ENCODE results near the gene MKI67. TPM values are rescaled to one million over a fixed set of nuclear protein-coding genes. Genes with fewer than 3 reads are reported as not detected.
"Not testable (repeated sequence)": the region's sequence is repeated elsewhere in the genome, so short reads cannot be mapped to it uniquely, and the experiment has no call there.

The MKI67 gene
- polyA plus RNA-seq, 1 donor, result 89.3 TPM

DNA sequence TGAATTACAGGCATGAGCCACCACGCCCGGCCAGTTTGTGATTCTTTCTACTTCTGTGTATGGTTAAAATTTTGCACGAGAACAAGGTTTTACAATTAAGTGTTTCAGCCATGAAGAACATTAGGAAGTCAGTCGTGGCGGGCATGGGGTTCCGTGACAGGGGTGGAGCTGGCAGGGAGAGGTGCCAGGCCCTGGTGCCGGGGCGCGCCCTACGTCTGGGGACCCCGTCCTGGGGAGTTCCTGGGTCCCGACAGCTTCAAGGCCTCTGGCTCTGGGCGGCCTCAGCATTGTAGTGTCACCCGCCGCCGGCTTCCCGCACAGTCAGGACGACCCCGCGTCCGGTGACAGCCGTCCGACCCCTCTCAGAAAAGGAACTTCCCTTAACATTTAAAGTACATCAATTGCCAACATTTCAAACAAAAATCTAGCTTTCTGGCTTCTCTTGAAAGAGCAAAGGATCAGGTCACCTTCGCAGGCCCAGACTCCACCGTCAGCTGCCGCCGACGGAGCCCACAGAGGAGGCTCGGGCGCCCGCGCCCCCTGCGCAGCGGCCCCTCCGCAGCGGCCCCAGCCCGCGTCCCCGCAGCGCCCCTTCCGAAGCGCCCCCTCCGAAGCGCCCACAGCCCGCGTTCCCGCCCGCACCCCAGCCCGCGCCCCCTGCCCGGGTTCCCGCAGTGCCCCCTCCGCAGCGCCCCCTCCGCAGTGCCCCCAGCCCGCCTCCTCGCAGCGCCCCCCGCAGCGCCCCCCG, 23.2 kb upstream of the MKI67 start:
- no peak for DNase-seq

DNA sequence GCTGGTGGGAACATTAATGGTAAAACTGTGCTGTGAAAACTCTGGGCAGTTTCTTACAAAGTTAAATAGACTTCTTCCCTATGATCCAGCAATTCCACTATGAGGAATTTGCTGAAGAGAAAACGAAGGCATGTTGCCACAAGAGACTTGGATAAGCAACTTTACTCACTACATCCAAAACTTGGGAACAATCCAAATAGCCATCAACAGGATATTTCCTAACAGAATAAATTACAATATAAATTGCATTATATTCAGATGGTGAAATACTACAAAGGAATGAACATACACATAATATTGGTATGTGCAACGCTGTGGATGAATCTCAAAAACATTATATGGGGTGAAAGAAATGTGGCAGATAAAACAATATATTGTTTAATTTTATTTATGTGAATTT, 21.4 kb upstream of the MKI67 start:
- DNase-seq, result no peak

DNA sequence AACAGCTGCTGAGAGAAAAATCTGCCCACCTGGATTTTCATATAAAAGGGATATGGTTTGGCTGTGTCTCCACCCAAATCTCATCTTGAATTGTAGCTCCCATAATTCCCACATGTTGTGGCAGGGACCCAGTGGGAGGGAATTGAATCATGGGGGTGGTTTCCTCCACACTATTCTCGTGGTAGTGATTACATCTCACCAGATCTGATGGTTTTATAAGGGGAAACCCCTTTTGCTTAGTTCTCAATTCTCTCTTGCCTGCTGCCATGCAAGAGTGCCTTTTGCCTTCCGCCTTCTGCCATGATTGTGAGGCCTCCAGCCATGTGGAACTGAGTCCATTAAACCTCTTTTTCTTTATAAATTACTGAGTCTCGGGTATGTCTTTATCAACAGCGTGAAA, 20.8 kb upstream of the MKI67 start:
- DNase-seq, result no peak

DNA sequence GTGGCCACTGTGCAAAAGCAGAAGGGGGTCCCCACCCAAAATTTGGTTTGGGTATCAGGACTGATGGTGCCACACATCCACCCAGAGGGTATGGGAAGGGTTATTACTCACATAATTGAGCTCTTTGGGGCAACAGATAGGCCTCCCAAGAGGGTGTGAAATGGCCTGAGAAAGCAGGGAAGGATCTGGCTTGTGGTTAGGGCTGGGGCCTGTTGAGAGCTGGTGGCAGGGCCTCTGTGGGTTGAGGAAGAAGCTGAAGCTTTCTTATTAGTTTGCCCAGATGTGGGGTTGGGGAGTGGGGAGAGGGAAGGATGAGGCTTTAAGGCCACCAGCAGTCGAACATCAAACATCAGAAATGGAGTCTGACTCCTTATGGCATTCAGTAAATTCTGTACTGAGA, 18.3 kb upstream of the MKI67 start:
- no peak for DNase-seq

DNA sequence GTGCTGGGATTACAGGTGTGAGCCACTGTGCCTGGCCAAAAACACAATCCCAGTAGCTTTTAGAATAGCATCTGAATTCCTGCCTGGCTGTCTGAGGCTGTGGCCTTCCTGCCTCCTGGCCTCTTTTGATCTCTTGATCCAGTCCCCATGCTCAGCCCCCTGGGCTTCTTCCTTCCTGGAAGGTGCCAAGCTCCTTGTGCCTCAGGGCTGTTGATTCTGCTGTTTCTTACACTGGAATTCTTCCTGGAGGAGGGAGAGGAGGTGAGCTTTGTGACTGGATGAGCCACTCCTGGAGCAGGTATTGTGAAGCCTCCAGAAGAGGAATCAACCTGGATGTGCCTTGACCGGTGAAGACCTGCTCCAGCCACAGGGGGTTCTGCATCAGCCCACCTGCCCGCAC, 17.3 kb upstream of the MKI67 start:
- no peak for DNase-seq

DNA sequence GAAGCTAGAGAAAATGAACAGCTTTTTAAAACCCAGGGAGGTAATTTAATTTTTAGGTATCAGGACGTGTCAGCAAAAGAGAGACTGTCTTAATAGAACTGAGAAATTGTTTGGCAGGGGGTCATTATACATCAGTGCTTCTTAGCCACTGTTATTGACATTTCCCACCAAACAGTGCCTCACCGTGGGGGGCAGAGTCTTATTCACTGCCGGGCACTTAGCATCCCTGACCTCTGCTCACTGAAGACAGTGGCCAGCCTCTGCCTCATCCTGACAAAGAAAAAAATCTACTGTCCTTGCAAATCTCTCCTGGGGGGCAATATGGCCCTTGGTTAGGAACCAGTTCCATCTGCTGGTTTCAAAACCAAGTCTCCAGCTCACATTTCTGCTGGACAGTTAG, 14.2 kb upstream of the MKI67 start:
- no peak for DNase-seq

DNA sequence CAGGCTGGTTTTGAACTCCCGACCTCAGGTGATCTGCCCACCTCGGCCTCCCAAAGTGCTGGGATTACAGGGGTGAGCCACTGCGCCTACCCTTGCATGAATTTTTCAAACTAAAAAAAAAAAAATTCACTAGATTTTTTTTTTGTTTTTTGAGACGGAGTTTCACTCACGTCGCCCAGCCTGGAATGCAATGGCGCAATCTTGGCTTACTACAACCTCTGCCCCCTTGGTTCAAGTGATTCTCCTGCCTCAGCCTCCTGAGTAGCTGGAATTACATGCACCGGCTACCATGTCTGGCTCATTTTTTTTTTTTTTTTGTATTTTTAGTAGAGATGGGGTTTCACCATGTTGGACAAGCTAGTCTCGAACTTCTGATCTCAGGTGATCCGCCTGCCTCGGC, 12.2 kb upstream of the MKI67 start:
- not testable (repeated sequence) for DNase-seq

DNA sequence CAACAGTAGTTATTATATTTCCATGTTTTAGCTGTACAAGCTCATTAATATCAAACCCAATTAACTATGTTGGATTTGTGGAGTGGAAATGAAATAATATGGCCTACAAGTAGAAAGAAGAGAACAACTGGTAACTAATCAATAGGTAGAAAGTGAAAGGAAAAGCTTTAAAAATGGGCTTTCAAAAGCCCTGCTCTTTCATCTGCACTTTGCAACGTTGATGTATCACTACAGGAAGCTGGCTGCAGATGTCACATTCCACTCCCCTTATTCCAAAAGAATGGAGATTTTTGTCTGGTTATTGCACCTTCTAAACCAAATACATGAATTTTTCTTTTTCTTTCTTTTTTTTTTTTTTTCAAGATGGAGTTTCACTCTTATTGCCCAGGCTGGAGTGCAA, 11.7 kb upstream of the MKI67 start:
- no peak for DNase-seq

DNA sequence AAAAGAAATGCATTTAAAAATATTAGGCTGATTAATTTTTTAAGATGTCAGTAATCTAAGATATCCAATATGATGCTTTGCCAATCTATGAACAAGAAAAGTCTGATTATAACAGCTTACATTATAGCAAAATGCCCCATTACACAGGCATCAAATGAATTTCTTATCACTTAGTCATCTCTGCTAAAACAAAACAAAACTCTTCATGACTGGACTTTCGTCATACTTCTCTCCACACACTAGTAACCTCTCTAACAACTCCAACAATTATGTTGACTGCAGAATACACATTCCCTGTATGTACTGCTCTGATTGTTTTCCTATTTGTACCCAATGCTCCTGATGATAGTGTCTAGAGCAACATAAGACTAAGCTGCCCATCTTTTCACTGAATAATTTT, 3.8 kb upstream of the MKI67 start:
- no peak for DNase-seq

DNA sequence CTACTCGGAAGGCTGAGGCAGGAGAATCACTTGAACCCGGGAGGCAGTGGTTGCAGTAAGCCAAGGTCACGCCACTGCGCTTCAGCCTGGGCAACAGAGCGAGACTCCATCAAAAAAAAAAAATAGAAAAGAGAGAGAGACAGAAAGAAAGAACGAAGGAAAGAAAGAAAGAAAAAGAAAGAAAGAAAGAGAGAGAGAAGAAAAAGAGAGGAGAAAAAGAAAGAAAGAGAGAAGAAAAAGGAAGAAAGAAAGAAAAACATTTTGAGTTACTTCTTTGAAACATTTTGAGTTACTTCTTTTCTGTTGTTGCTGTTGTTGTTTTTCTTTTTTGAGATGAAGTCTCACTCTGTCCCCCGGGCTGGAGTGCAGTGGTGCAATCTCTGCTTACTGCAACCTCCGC, 2.4 kb upstream of the MKI67 start:
- DNase-seq, result no peak

DNA sequence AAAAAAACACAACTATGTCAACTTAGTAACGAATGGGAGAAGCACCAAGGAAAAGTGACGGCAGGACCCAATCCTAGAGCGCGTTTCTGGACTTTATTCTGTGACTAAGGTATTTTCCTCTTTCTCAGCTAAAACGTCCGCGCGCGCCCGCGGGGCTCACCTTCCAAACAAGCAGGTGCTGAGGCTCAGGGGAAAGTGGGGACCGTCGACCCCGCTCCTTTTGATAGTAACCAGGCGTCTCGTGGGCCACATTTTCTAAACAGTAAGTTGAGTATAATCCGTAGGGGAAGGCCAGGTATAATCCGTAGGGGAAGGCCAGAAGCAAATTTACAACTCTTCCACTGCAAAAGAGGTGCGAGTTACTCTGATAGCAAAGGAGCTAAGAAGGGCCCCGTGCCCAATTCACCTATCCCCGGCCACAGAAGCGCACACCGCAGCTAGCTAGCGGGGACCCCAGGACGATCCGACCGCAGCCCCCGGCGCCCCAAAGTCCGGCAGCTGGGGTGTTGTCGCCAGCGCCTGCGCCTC, 743 bp downstream of the MKI67 start:
- DNase-seq, result no peak

DNA sequence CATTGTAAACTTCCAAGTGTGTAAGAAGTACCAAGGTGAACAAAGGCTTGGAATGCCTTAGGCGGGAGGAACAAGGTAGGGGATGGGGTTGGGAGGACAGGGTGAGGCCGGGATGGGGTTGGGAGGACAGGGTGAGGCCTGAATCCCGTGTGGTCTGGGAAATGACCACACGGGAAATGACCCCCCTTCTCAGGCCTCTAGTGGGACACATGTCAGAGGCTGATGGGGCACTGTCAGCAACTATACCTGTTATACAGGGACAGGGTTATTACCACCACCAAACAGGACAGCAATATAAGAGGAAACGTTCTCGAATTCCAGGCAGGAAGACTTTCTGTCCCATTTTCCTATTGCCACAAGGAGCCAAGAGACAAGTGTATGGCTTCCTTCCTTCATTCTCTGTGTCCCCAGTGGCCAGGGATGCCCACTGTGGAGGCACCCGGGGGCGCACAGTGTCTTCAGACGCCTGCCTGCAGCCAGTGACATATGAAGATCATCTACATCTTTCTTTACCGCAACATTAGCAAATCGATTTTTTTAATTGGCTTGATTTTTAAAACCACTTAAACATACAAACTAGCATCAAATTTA, 1.3 kb downstream of the MKI67 start:
- no peak for DNase-seq

DNA sequence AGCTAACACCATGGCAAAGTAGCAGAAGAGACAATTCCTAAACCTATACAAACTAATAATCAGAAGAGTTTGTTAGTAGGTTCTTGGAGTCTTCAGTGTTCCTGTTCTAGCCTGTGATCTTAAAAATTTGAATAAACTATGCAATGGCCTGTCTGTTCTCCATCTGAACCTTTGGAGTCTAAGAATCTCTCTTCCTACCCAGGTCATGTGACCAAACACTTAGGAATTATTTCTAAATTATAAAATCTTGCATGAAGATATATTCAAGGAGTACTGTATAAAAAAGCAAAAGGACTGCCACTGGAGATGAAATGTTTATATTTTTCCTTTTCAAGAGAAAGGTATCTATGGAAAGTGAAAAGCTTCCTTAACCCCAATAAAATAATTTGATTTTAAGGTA, 2.4 kb downstream of the MKI67 start:
- no peak for DNase-seq

DNA sequence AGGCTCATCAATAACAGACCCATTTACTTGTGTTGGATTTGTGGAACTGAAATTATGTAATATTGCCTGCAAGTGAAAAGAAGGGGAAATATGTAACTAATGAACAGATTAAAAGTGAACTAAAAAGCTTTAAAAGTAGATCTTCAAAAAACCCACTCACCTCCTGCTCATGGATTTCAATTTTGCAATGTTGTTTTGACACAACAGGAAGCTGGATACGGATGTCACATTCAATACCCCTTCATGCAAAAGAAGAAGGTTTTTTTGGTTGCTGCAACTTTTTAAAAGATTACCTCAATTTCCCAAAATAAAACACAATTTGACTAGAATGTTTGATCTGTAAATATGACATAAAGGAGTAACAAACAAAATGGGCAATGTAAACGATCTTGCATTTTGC, 3.3 kb downstream of the MKI67 start:
- DNase-seq, result no peak

DNA sequence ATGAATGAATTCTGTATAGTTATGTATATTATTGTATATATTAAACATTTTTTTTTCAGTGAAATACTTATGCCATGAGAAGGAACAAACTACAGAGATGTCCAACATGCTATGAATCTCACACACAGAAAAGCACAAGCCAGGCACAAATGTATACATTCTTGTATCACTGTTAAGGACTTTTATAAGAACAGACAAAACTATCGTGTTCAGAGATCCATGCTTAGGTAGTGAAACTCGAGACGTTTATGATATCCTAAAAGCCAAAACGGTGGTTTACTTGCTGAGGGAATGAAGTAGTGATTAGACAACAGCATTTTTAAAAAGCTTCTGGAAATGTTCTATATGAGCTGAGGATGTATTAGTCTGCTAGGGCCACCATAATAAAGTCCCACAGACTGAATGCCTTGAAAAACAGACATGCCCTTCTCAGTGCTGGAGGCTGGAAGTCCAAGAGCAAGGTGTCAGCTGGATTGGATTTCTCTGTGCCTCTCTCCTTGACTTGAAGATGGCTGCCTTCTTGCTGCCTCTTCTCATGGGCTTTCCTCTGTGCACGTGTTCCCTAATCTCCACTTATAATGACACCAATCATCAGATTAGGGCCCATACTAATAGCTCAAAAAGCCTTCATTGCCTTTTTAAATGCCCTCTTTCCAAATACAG, 4.3 kb downstream of the MKI67 start:
- no peak for DNase-seq

DNA sequence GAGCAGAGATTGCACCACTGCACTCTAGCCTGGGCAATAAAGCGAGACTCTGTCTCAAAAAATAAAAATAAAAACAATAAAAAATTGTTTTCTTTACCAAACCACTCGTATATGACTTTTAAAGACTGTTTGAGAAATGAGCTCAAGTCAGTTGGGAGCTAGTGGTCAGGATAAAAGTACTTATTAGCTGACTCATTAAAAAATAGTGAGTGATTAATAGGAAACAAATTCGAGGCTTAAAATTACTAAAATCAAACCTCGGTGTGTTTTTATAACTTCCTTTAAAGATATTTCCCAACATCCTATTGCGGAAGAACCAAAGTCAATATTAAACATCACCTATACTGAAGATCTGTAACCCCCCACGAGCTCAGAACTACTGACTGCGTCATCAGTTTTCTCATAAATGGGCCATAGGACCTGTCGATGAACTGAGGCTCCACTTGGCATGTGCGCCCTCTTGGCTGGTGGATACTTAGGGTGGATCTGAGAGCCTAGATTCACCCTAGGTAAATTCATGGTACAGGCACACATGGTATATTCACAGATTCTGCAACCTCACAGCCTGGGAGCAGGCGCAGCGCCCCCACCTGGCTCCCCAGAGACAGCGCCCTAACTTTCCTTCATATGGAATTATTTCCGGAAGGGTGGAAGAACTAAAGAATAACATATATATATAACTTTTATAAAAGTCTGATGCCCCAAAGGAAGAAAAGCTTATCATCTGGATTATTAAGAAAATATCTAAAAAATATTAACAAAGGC, 9.2 kb downstream of the MKI67 start:
- DNase-seq, result no peak

DNA sequence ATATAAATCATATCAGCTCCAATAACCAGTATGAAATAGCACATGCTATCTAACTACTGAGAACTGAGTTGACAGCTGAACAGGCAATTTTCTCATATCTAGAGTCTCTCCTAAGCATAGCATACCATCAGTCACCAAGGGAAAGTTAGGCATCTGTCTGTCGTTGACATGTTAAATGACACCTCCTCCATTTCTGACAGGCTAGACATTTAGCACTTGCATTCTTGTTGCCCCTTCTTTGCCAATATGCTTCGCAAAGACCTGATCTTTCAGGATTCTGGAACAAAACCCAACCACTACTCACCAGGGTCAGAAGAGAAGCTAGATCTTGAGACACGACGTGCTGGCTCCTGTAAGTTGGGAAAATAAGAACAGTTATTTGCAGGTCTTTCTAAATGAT, 10.0 kb downstream of the MKI67 start:
- no peak for DNase-seq

DNA sequence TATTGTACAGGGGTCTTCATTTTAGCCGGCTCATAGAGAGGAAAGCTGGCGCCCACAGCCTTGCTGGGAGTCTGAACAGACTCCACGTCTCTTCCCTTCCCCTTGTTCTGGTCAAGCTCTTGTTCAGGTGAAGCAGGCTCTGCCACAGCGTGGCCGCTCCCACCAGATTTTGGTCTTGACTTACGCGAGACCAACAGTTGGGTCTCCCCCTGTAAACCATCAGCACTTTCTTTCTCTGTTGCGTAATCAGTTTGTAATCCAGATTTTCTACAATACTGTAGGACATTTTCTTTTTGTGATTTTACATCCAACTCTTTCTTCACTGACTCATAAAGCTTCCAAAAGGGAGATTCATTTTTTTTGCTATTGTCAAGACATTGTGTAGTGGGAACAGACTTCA, 10.9 kb downstream of the MKI67 start:
- no peak for DNase-seq

DNA sequence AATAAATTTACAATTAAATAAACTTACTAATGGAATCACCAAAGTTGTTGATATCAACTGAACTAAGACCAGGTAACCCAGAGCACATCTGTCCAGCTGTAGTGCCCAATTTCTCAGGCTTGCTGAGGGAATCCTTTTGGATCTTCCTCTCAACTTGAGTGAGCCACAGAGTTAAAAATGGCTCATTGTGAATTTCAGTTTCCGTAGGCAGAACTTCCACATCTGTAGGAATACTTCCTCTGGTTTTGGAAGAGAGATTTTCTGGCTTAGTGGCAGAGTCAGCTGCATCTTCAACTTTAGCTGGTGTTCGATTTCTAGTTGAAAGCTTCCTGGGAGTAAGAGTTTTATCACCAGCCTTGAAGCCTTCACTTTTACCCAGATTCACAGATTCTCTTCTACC, 11.3 kb downstream of the MKI67 start:
- DNase-seq, result no peak

DNA sequence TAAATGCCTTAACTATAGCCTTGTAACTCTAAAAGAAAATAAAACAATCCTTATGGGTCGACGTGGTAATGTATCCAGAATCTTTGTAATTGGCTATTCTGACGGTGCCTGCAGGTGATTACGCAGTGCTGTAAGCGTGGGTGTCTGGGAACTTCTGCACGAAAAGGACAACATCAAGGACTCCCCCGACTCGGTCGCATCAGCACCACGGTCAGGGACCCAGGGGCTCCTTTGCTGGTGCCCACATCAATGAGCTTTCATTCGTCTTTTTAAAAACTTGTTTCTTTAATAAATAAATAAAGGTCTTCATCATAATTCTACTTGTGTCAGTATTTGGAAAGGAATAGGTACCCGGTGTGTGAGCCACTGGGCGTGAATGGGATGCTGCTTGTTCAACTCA, 13.2 kb downstream of the MKI67 start:
- no peak for DNase-seq

DNA sequence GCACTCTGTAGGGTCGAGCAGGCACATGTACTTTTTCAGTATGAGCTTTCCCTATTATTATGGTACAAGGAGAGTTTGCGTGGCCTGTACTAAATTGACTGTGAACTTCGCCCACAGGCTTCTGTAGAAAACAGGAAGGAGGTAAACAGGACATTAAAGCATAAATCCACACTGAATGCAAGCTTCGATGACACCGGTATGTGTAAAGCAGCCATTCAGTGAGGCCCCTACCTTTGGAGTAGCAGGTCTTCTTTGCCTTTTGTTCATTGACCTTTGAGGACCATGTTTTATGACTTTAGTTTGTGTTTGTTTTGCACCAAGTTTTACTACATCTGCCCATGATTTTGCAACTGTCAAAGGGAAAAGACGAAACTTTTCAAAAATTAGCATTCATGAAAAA, 14.5 kb downstream of the MKI67 start:
- DNase-seq, result no peak

DNA sequence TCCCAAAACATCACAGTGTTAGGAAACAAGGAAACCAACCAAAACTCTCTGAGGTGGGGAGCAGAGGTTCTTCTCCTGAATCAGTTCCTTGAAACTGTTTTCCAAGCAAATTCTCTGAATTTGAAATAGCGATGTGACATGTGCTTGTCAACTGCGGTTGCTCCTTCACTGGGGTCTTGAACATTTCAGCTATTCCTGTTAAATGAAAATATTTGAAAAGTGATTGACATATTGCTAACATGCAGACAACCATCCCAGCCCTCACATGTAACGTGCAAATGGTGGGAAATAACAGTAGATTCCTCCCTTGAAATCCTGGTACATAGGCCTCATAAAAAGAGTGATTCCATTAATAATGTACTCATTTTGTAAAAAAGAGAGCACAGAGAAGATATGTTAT, 15.9 kb downstream of the MKI67 start:
- DNase-seq, result no peak

DNA sequence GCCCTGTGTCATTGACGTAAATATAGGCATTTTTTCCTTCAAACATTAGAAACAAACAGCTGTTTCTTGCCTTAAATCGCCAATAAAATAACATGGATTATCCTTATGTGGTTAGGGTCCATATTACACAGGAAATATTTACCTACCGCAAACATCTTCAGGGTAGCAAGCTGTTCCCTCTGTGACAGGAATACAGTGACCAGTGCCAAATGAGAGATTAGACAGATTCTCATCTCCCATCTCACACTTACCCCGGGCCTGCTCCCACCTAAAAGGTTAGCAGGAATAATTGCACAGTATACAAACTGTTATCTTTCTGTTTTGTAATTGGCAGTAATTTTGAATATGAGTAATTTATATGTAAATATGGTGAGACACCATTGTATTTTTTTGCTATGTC, 16.5 kb downstream of the MKI67 start:
- no peak for DNase-seq

Measured in left kidney (tissue), 2 donors.